ENCODE measurements around the gene ARPP19.
"Not testable (repeated sequence)": the region's sequence is repeated elsewhere in the genome, so short reads cannot be mapped to it uniquely, and the experiment has no call there.

Gene ARPP19, protein sequence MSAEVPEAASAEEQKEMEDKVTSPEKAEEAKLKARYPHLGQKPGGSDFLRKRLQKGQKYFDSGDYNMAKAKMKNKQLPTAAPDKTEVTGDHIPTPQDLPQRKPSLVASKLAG

DNA sequence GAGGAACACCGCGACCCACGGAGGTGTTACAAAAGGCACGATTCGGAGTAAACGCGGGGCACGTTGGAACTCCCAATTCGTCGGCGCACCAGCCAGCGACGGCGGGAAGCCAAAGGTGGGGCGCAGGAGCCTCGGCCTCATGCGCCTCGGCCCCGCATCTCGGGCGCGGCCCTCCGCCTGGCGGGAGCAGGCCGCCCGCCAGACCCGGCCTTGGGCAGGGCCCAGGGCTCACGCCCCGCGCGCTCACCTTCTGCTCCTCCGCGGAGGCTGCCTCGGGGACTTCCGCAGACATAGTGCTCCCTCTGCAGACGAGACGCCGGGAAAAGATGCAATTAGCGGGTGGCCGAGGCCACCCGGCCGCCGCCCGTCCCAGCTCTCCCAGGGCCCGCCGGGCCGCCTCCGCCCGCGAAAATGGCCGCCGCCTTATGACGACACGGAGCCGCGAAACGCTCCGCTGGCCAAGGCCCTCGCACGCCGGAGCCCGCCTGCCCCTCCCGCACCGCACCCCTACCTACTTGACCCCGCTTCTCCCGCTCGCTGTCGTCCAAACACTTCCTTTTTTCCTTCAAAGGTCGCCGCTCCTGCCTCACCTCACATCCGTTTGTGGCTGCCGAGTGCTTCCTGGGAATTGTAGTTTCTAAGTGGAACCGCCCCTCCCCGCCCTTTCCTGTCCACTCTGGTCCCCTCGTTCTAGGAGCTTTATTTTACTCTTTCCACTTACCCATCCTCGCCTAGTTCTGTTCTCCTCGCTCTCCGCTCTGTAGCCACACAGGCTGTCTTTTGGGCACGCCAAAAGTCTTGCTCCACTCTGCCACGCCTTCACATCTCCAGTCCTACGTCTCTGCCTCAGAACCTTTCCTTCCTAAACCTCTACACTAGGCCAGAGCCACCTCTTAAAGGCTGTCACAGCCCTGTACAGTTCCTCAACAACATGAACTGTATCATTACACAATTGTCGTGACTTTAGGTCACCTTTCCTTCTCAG is at the start of gene ARPP19:
Gene ARPP19 (minus strand): TSS at position 430 of the 985 bp plus-strand sequence. CDS start 138 bp downstream, at position 292.
- peak; percentile 87 to 89 for DNase-seq

DNA sequence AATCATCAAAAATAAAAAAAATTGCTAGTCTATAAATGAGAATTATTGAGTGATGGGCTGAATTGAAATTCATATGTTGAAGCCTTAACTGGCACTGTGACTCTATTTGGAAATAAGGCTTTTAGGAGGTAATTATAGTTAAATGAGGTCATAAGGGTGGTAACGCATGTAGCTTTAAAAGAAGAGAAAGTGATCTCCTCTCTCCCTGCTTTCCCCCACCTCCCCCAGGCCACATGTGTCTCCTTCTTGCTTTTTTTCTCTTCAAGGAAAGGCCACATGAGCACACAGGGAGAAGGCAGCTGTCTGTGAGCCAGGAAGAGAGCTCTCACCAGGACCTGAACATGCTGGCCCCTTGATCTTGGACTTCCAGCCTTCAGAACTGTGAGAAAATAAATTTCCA is 48.2 kb upstream of the ARPP19 start:
- no peak for DNase-seq

DNA sequence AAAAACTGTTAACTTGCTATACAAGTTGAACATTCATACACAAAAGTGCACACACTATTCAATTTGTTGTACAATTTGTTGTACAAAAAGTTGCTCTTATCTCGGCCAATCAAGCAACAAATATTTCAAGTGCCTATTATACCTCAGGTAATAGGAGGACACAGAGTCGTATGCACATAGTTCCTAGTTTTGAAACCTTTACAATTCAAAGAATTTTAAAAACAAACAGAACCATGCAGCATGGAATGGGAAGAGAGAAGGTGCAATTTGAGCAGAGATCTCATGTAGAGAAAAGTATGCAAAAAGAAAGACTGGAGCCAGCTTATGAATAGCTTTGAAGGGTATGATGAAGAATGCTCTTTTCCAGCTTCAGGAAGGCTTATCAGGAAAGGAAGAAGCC is 46.5 kb upstream of the ARPP19 start:
- DNase-seq = no peak

DNA sequence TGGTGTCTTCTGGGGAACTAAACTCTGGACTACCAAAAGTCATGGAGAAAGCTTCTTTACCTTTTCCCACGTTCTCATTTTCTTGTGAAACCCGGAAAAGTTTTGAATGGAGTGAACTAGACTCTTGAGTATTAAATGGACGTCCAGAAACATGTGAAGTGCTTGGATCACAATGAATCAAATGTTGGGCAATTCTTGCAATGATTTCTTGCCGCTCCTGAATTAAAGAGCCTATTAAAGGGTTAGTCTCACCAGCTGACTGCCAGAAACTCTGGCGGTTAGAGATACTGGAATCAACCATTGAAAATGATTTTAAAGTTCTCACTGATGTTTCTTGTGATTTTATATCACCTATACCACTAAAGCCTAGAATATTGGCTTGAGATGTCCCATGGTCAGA is 40.8 kb upstream of the ARPP19 start:
- no peak for DNase-seq

DNA sequence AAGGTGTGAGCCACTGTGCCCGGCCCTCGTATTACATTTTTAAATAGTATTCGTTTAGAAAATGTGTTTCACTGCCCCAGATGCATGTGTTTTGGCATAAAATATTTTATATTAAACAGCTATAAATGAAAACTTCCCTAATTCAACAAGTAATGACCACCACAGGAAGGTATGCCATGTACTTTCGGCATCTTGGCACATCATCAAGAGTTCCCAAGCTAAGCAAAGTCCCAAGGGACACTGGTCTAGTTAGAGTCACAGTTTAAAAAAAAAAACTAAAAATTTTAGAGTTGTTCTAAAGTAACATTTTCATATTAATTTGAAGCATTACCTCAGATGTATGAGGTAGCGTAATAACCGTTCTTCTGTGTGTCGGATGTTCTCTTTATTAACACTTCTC is 15.6 kb upstream of the ARPP19 start:
- DNase-seq = no peak

DNA sequence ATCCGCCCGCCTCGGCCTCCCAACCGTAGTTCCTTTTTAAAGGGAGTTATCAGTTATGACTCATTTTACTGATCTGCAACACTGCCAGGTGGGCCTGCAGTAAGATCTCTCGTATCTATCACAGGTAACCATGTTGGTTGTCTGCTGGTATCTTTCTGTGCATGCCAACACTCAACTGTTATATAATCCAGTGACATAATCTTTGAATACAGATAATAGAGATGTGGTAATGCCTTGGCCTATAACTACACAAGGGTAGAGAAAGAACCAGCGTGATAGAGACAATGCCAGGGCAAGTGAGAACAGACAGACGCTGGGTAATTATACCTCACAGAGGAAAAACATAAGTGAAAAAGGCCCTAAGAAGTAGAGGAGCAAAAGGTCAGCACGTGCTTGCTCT is 11.0 kb upstream of the ARPP19 start:
- no peak for DNase-seq

DNA sequence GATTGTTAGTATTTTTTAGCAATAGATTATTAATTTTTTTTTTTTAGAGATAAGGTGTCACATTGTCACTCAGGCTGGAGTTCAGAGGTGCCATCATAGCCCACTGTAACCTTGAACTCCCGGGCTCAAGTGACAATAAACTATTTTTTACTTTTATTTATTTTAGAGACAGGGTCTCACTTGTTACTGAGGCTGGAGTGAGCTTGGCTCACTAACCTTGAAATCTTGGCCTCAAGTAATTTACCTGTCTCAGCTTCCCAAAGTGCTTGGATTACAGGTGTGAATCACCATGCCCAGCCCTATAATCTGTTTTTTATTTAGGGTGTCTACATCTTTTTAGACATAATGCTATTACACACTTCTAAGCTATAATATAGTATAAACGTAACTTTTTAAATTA is 7.9 kb upstream of the ARPP19 start:
- DNase-seq = no peak

DNA sequence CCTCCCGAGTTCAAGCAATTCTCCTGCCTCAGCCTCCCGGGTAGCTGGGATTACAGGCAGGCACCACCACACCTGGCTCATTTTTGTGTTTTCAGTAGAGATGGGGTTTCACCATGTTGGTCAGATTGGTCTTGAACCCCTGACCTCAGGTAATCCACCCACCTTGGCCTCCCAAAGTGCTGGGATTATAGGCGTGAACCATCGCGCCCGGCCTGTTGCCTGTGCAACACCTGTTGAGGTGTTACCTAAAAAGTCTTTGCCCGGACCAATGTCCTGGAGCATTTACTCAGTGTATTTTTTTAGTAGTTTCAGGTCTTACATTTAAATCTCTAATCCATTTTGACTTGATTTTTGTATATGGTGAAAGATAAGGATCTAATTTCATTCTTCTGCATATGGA is 6.7 kb upstream of the ARPP19 start:
- DNase-seq = not testable (repeated sequence)

DNA sequence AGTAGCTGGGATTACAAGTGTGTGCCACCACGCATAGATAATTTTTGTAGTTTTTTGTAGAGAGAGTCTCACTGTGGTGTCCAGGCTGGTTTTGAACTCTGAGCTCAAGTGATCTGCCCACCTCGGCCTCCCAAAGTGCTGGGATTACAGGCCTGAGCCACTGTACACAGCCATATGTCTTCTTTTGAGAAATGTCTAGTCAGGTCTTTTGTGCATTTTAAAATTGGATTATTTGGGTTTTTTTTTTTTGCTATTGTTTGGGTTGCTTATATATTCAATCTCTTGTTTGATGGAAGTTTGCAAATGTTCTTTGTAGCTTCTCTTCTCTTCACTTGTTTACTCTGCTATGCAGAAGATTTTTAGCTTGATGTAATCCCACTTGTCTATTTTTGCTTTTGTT is 6.2 kb upstream of the ARPP19 start:
- no peak for DNase-seq

DNA sequence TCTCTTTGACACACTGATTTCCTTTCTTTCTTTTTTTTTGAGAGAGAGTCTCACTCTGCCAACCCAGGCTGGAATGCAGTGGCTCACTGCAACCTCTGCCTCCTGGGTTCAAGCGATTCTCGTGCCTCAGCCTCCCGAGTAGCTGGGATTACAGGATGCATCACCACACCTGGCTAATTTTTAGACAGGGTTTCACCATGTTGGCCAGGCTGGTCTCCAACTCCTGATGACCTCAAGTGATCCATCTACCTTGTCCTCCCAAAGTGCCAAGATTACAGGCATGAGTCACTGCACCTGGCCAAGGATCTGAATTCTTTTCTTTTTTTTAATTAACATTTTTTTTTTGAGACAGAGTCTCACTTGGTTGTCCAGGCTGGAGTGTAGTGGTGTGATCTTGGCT is 5.8 kb upstream of the ARPP19 start:
- not testable (repeated sequence) for DNase-seq

DNA sequence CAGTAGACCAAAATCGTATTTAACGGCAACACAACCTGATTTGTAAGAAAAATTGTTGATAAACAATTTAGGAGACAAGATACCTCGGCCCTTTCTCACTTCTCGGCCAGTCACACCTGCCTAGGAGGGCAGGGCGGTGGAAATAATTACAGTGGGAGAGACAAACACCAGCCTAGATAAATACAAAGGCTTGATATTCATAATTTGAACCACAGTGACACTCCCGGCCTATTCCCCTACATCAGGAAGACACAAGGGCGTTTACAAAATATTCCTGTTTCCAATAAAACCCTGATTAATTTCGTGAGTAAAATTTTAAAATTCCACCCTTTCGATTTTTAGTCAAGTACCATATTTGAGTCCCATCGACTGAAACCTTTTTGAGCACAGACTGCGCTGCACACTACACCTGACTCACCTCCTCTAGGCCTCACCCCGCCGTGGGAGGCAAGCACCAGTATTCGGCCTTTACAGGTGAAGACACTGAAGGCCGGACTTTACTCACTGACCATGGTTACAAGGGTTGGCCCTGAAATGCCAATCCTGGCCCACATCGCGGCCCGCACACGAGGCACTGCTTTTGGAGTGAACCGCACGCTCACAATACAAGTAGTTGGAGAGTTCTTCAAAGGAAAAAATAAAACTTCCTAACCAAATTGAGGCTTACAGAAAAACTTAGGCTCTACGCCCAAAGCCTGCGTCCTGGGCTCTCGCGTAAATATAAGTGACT is 794 bp downstream of the ARPP19 start:
- peak; percentile 20 to 42 for DNase-seq

DNA sequence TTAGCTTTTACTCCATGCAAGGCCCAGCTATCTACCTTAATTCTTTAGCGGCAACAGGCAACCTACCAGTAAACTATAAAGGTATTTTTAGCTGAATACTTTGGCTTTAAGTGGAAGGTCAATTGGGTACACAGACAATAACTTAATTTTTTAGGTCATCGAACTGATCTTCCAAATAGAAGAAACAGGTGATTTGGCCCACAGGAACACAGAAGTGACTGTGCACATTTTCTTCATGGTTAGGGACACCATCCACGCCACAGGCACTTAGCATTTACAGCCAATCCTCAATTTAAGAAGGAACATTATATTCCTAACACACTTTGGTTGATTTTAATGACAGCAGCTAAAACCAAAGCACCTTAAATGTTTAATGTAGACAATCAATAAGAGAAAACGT is 1.9 kb downstream of the ARPP19 start:
- no peak for DNase-seq

DNA sequence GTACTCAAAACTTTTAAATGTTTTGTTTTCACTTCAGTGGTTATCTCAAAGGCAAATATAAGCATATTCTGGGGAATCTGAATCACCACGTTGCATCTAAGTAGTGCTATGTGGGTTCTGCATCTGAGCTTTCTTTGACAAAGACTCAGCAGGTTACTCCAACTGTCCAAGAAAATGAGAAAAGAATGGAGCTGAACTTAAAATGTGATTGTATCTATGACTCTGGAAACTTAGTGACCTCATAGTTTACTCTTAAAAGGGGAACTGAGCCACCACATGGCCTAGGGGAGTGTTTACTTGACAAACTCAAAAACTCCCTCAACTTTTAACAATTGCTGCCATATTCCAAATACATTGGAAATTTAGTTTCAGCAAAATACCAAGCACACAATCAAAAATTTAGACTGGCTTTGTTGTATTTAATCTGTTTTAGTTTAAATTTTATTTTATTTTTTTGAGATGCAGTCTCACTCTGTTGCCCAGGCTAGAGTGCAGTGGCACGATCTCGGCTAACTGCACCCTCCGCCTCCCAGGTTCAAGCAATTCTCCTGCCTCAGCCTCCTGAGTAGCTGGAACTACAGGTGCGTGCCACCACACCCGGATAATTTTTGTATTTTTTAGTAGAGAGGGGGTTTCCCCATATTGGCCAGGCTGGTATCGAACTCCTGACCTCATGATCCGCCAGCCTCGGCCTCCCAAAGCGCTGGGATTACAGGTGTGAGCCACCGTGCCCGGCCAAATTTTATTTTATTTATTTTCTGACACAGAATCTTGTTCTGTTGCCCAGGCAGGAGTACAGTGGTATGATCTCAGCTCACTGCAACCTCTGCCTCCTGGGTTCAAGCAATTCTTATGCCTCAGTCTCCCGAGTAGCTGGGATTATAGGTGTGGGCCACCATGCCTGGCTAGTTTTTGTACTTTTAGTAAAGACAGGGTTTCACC is 3.1 kb downstream of the ARPP19 start:
- not testable (repeated sequence) for DNase-seq

DNA sequence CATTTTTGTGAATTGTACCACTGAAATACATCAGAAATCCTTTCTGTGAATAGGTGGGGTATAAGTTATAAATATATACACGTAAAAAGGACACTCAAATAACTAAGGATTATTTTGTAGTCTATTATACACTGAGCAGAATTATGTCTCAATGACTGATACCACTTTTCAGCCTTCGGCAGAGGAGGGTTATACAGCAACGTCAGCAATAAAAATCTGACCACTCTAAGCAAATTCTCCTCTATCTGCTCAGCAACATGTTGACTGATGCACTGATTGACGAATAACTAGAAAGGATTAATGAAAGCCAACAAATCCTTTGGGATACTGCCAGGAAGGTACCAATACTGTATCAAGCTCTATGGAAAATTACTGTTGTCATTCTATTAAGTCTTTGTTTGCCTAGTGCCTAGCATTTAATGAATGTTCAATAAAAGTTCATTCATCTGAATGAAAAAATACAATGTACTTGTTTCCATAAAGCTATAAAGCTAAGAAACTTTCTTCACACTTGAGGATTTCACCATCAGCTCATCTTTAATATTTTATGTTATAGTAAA is 5.2 kb downstream of the ARPP19 start:
- no peak for DNase-seq

DNA sequence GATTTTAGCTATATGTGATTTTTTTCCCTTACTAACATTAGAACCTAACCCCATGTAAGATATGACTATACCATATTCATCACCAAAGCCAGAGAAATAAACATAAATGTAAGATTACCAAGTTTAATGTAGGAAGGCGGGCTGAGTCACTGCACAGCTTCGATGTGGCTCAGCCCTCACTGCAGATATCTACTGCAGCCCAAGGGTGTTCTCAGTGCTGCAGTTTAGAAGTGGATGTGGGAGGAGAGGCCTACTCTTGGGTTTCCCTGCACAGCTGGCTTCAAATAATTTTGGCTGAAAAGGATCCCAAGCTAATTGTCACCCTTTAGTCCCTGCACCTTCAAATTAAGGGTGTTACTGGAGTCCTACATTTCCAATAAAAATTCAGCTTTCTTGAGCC is 9.3 kb downstream of the ARPP19 start:
- no peak for DNase-seq

DNA sequence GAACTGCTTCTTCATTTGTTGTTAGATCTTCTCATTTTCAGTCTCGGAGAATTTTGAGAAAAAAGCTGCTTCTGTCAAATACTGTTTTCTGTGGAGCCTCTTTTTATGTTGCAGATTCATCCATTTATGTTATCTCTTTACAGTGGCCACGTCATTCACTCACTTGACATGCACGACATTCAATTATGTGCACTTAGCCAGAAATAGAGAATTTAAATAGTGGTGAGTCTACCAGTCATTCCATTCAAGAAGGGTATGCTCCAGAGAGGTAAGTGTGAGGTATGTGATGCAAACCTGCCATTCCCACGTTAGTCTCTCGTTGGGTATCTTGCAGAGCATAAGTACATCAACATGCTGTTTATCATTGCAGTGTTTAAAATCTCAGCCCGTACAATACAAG is 9.8 kb downstream of the ARPP19 start:
- DNase-seq = no peak

DNA sequence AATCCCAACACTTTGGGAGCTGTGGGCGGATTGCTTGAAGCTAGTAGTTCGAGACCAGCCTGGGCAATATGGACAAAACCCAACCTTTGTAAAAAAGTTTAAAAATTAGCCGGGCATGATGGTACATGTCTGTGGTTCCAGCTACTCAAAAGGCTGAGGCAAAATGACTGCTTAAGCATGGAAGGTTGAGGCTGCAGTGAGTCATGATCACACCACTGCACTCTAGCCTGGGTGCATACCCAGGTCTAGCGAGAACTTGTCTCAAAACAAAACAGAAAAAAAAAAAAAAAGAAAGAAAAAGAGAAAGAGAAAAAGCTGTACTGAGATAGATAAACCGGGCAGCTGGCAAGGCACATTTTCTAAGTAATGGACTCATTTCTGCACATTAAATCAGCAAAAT is 10.6 kb downstream of the ARPP19 start:
- DNase-seq = peak; percentile 37 to 40

DNA sequence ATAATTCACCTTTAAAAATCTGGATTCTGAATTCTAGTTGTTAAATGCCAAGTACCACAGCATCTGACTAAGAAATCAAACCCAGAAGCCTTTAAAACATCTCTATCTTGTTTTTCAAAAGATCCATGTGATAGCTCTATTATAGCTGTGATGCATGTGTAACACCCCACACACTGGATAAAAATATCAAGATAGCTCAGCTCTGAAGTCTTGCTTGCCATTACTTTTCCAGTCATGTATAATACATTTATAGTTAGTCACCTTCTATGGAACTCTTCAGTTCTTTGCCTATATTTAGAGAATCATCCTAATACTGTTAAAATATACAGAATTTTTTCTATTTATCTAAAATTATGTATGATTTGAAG is 11.6 kb downstream of the ARPP19 start:
- no peak for DNase-seq

DNA sequence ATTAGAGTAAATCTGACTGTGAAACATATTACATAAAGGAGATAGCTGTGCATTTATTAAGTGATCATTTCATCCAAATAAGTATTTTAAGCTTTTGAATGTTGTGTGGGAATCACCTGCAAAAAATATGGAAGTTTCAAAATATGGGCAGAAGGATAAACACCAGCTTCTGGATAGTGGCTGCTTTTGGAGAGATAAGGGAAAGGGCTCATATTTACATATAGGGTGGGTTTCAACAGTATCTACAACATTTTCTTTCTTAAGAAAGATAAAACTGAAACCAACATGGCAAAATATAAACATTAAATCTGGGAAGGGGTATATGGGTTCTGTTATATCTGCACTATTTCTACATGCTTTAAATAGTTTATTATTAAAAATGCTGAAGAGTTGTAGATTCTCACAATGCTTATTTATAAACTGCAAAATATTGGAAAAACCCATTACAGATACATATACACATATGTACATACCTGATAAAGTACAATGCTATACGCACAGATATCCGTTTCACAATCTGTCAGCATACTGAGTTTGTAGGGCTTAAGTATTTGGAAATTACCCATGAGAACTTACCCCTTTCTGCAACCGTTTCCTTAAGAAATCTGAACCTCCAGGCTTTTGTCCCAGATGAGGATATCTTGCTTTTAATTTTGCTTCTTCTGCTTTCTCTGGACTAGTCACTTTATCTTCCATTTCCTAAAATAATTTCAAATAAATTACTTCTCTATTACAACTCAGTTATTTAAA is 12.1 kb downstream of the ARPP19 start:
- no peak for DNase-seq

DNA sequence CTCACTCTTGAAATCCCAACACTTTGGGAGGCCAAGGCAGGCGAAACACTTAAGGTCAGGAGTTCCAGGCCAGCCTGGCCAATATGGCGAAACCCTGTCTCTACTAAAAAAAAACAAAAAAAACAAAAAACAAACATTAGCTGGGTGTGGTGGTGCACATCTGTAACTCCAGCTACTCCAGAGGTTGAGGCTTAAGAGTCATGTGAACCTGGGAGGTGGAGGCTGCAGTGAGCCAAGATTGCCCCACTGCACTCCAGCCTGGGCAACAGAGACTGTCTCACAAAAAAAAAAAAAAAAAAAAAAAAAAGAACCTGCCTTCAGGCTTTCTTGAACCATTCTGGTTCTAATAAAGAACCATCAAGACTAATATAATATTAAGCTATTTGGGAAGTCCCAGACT is 16.5 kb downstream of the ARPP19 start:
- no peak for DNase-seq

DNA sequence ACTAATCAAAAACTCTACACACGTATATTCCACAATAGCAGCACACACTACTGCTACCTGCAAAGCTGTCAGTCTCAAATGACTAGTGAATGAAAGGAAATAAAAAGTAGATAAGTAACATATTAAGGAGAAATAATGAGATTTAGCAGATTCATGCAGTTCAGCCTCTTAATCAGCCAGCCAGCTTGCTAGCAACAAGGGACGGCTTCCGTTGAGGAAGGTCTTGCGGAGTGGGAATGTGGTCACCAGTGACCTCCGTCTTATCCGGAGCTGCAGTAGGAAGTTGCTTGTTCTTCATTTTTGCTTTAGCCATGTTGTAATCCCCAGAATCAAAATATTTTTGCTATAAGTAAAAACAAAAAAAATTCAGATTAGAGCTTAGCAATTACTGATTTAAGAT is 17.1 kb downstream of the ARPP19 start:
- peak in 1 of 2 donors; percentile 44 for DNase-seq

DNA sequence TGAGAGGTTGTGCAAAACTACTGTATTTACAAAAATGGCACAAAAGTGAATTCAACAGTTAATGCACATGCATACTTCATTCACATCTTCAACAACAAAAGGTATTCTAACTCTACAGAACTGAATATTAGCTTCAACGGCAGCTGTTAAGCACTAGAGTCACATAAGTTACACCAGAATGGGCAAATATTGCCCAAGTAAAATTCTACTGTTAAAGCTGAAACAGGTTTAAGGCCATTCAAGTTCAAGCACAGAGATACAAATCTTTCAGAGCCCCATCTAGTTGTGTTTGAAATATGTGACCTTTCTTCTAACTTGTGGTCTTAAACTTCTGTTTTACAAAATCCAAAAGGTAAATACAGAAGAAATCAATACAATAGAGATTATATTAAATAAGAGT is 17.6 kb downstream of the ARPP19 start:
- not testable (repeated sequence) for DNase-seq

Data from CD4-positive, alpha-beta T cell treated with Interleukin-1 beta for 1 hour (primary cell).